ENCODE results near the gene KRCC1. TPM values are rescaled to one million over a fixed set of nuclear protein-coding genes. Genes with fewer than 3 reads are reported as not detected.

KRCC1 gene
- polyA plus RNA-seq (2013, experiment 1 of 2), result 22.7 TPM
- 24.0 TPM for polyA plus RNA-seq (2013, experiment 2 of 2)

DNA sequence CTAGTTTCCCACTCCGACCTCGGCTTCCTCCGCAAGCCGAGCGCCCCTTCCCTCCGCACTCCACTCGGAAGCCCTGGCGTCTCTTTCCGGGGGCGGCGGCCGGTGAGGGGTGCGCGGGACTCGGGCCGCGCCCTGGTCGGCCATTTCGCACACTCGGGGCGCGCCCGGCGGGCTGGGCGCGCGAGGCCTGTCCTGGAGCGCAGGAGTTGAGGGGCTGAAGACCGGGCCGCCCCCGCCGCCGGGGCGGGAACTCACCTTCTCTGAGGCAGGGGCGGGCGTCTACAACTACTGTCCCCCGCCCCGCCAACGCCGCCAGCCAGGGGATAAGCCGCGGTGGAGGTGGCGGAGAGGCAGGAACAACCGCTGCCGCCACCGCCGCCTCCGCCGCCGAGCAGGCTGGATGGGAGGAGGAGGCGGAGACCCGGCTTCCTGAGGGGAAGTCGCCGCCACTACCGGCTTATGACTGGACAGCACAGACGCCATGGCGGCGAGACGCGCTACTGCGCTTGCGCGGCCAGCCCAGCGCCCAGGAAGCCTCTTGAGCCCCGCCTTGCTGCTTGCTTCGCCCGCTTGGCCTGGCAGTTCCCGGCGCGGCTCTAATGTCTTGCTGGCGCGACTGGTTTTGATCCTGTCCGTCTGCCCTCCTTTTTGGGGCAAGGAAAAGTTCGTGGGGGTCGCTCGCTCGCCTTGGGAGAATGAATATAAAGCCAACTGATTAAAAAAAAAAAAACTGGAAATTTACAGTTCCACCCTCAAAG, at the start of gene KRCC1:
Gene KRCC1 (minus strand): TSS at position 413 of the 758 bp plus-strand sequence. CDS start 27,220 bp downstream, outside the sequence.
- Histone ChIP-seq H3K18ac (ENCODE audit: low read depth in 1 of 2, low read length in 2 of 2) (peak within 1 kb of the TSS; percentile 96 to 97), H2AFZ (ENCODE audit: low read depth, low read length) (peak within 1 kb of the TSS; percentile 5), H3K36me3 (ENCODE audit: control insufficient read depth in 1 of 2, insufficient read depth in 2 of 2, low read depth in 1 of 2, low read length in 2 of 2) (peaks cover 0 to 20% of the 10 kb centered on the region in 2 experiments), H2BK15ac (ENCODE audit: low read depth, poor library complexity, severe bottlenecking) (peak within 1 kb of the TSS; percentile 76), H2BK5ac (ENCODE audit: low read depth, low read length, poor library complexity, severe bottlenecking) (peak within 1 kb of the TSS; percentile 95), H2AK5ac (ENCODE audit: low read length, severe bottlenecking) (peak within 1 kb of the TSS; percentile 91), H3K79me1 (replicated peaks; ENCODE audit: low read length, poor library complexity, severe bottlenecking) (peaks cover 6% of the 10 kb centered on the region), H2BK12ac (ENCODE audit: low read length in 2 of 2) (peak within 1 kb of the TSS; percentile 5 to 61), H3K9ac (ENCODE audit: low read length) (peak within 1 kb of the TSS; percentile 99), H3K27ac (ENCODE audit: low read length, poor library complexity, severe bottlenecking) (peak within 1 kb of the TSS; percentile 68), H3K4ac (ENCODE audit: low read depth in 1 of 2, low read length in 2 of 2) (peak within 1 kb of the TSS; percentile 90 to 96), H2BK120ac (ENCODE audit: low read depth, low read length) (peak within 1 kb of the TSS; percentile 91), H4K8ac (ENCODE audit: low read length) (peak within 1 kb of the TSS; percentile 98), H3K4me3 (ENCODE audit: insufficient read depth in 1 of 2, low read depth in 1 of 2, low read length in 2 of 2) (peak within 1 kb of the TSS; percentile 86 to 95), H3K14ac (ENCODE audit: low read length in 2 of 2) (peak within 1 kb of the TSS; percentile 79 to 81), H3K4me2 (ENCODE audit: low read length, poor library complexity, severe bottlenecking) (peak within 1 kb of the TSS; percentile 81), H3K27me3 (ENCODE audit: control insufficient read depth in 1 of 2, insufficient read depth in 1 of 2, low read length in 2 of 2) (no peaks in the 10 kb centered on the region), H3K4me1 (ENCODE audit: control insufficient read depth, insufficient read depth, low read depth, low read length) (peaks cover 7% of the 10 kb centered on the region), H3K23ac (ENCODE audit: low read length in 2 of 2) (peak within 1 kb of the TSS; percentile 62 to 91), H3K9me3 (ENCODE audit: control insufficient read depth, low read length) (no peaks in the 10 kb centered on the region), H4K91ac (ENCODE audit: low read length) (peak within 1 kb of the TSS; percentile 93)
- under 1% methylated on average over 66 of the region's 77 CpGs for WGBS
- DNase-seq, result peak; percentile 95

DNA sequence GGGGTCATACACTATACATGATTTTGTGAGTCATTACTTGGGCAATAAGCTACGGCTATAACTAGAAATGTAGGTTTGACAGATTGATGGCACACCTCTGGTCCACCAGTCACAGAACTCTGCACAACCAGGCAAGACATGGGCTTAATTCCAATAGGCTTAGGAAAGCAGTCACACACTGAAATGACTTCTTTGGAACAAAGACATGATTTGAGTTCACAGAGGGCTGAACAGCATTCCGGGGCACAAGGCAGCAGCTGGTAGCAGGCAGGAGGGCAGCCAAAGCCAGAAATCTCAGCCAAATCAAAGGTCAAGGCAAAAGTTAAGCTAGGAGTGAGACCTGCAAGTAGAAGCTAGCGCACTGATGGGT, 44.9 kb upstream of the KRCC1 start:
- H3K4ac ChIP-seq (ENCODE audit: low read depth in 1 of 2, low read length in 2 of 2), result no peak overlapping the region

GRCh38 chr2:88099798-88100488, 44.4 kb upstream of the KRCC1 start:
- no peak overlapping the region for H4K8ac ChIP-seq (ENCODE audit: low read length)
- no peak overlapping the region for H3K9ac ChIP-seq (ENCODE audit: low read length)
- no peaks in the 10 kb centered on the region for H3K4me1 ChIP-seq (ENCODE audit: control insufficient read depth, insufficient read depth, low read depth, low read length)
- no peaks in the 10 kb centered on the region for H3K79me1 ChIP-seq (replicated peaks; ENCODE audit: low read length, poor library complexity, severe bottlenecking)
- H3K14ac ChIP-seq (ENCODE audit: low read length in 2 of 2), result no peak overlapping the region
- H3K4me3 ChIP-seq (ENCODE audit: insufficient read depth in 1 of 2, low read depth in 1 of 2, low read length in 2 of 2), result no peak overlapping the region
- no peak overlapping the region for H2BK5ac ChIP-seq (ENCODE audit: low read depth, low read length, poor library complexity, severe bottlenecking)
- H3K36me3 ChIP-seq (ENCODE audit: control insufficient read depth in 1 of 2, insufficient read depth in 2 of 2, low read depth in 1 of 2, low read length in 2 of 2), result no peaks in the 10 kb centered on the region
- no peak overlapping the region for H2AK5ac ChIP-seq (ENCODE audit: low read length, severe bottlenecking)
- no peak overlapping the region for H3K4ac ChIP-seq (ENCODE audit: low read depth in 1 of 2, low read length in 2 of 2)
- H2AFZ ChIP-seq (ENCODE audit: low read depth, low read length), result no peak overlapping the region
- DNase-seq, result peak; percentile 22
- H3K9me3 ChIP-seq (ENCODE audit: control insufficient read depth, low read length), result no peaks in the 10 kb centered on the region
- H3K4me2 ChIP-seq (ENCODE audit: low read length, poor library complexity, severe bottlenecking), result no peak overlapping the region
- no peak overlapping the region for H2BK120ac ChIP-seq (ENCODE audit: low read depth, low read length)
- no peak overlapping the region for H3K23ac ChIP-seq (ENCODE audit: low read length in 2 of 2)
- H2BK15ac ChIP-seq (ENCODE audit: low read depth, poor library complexity, severe bottlenecking), result no peak overlapping the region
- peaks cover 22 to 28% of the 10 kb centered on the region in 2 experiments for H3K27me3 ChIP-seq (ENCODE audit: control insufficient read depth in 1 of 2, insufficient read depth in 1 of 2, low read length in 2 of 2)
- H2BK12ac ChIP-seq (ENCODE audit: low read length in 2 of 2), result no peak overlapping the region
- WGBS, result 11% methylated on average over 4 of the region's 5 CpGs
- no peak overlapping the region for H4K91ac ChIP-seq (ENCODE audit: low read length)
- H3K18ac ChIP-seq (ENCODE audit: low read depth in 1 of 2, low read length in 2 of 2), result no peak overlapping the region
- H3K27ac ChIP-seq (ENCODE audit: low read length, poor library complexity, severe bottlenecking), result no peak overlapping the region

More for the DNA sequence above, 44.9 kb upstream of the KRCC1 start:
- Histone ChIP-seq H2BK12ac (ENCODE audit: low read length in 2 of 2) (no peak overlapping the region), H3K4me3 (ENCODE audit: insufficient read depth in 1 of 2, low read depth in 1 of 2, low read length in 2 of 2) (no peak overlapping the region), H3K4me1 (ENCODE audit: control insufficient read depth, insufficient read depth, low read depth, low read length) (no peaks in the 10 kb centered on the region), H3K79me1 (replicated peaks; ENCODE audit: low read length, poor library complexity, severe bottlenecking) (no peaks in the 10 kb centered on the region), H3K27ac (ENCODE audit: low read length, poor library complexity, severe bottlenecking) (no peak overlapping the region), H3K9ac (ENCODE audit: low read length) (no peak overlapping the region), H3K9me3 (ENCODE audit: control insufficient read depth, low read length) (no peaks in the 10 kb centered on the region), H4K8ac (ENCODE audit: low read length) (no peak overlapping the region), H3K36me3 (ENCODE audit: control insufficient read depth in 1 of 2, insufficient read depth in 2 of 2, low read depth in 1 of 2, low read length in 2 of 2) (no peaks in the 10 kb centered on the region), H3K27me3 (ENCODE audit: control insufficient read depth in 1 of 2, insufficient read depth in 1 of 2, low read length in 2 of 2) (peaks cover 18 to 23% of the 10 kb centered on the region in 2 experiments), H2BK120ac (ENCODE audit: low read depth, low read length) (no peak overlapping the region), H4K91ac (ENCODE audit: low read length) (no peak overlapping the region), H3K4me2 (ENCODE audit: low read length, poor library complexity, severe bottlenecking) (no peak overlapping the region), H2AFZ (ENCODE audit: low read depth, low read length) (no peak overlapping the region), H2BK15ac (ENCODE audit: low read depth, poor library complexity, severe bottlenecking) (no peak overlapping the region), H3K23ac (ENCODE audit: low read length in 2 of 2) (no peak overlapping the region), H3K14ac (ENCODE audit: low read length in 2 of 2) (no peak overlapping the region), H2AK5ac (ENCODE audit: low read length, severe bottlenecking) (no peak overlapping the region), H3K18ac (ENCODE audit: low read depth in 1 of 2, low read length in 2 of 2) (no peak overlapping the region), H2BK5ac (ENCODE audit: low read depth, low read length, poor library complexity, severe bottlenecking) (no peak overlapping the region)
- no peak for DNase-seq
- WGBS, result 82% methylated on average over 3 of the region's 3 CpGs

GRCh38 chr2:88098558-88098900, 42.9 kb upstream of the KRCC1 start:
- peaks cover 23 to 32% of the 10 kb centered on the region in 2 experiments for H3K27me3 ChIP-seq (ENCODE audit: control insufficient read depth in 1 of 2, insufficient read depth in 1 of 2, low read length in 2 of 2)

More at GRCh38 chr2:88098558-88098900, 42.9 kb upstream of the KRCC1 start:
- Histone ChIP-seq H3K18ac (ENCODE audit: low read depth in 1 of 2, low read length in 2 of 2) (no peak overlapping the region), H3K9ac (ENCODE audit: low read length) (no peak overlapping the region), H3K4me2 (ENCODE audit: low read length, poor library complexity, severe bottlenecking) (no peak overlapping the region), H3K4ac (ENCODE audit: low read depth in 1 of 2, low read length in 2 of 2) (no peak overlapping the region), H3K36me3 (ENCODE audit: control insufficient read depth in 1 of 2, insufficient read depth in 2 of 2, low read depth in 1 of 2, low read length in 2 of 2) (no peaks in the 10 kb centered on the region), H3K4me3 (ENCODE audit: insufficient read depth in 1 of 2, low read depth in 1 of 2, low read length in 2 of 2) (no peak overlapping the region), H2AFZ (ENCODE audit: low read depth, low read length) (no peak overlapping the region), H4K91ac (ENCODE audit: low read length) (no peak overlapping the region), H2BK12ac (ENCODE audit: low read length in 2 of 2) (no peak overlapping the region), H3K23ac (ENCODE audit: low read length in 2 of 2) (no peak overlapping the region), H2BK5ac (ENCODE audit: low read depth, low read length, poor library complexity, severe bottlenecking) (no peak overlapping the region), H3K27ac (ENCODE audit: low read length, poor library complexity, severe bottlenecking) (no peak overlapping the region), H4K8ac (ENCODE audit: low read length) (no peak overlapping the region), H3K79me1 (replicated peaks; ENCODE audit: low read length, poor library complexity, severe bottlenecking) (no peaks in the 10 kb centered on the region), H3K14ac (ENCODE audit: low read length in 2 of 2) (no peak overlapping the region), H3K9me3 (ENCODE audit: control insufficient read depth, low read length) (no peaks in the 10 kb centered on the region), H3K4me1 (ENCODE audit: control insufficient read depth, insufficient read depth, low read depth, low read length) (no peaks in the 10 kb centered on the region), H2BK15ac (ENCODE audit: low read depth, poor library complexity, severe bottlenecking) (no peak overlapping the region), H2BK120ac (ENCODE audit: low read depth, low read length) (no peak overlapping the region), H2AK5ac (ENCODE audit: low read length, severe bottlenecking) (no peak overlapping the region)
- DNase-seq, result no peak

All from mesenchymal stem cell (in vitro differentiated cells and primary cell).